ENCODE measurements around the gene AK4.

Gene AK4

DNA sequence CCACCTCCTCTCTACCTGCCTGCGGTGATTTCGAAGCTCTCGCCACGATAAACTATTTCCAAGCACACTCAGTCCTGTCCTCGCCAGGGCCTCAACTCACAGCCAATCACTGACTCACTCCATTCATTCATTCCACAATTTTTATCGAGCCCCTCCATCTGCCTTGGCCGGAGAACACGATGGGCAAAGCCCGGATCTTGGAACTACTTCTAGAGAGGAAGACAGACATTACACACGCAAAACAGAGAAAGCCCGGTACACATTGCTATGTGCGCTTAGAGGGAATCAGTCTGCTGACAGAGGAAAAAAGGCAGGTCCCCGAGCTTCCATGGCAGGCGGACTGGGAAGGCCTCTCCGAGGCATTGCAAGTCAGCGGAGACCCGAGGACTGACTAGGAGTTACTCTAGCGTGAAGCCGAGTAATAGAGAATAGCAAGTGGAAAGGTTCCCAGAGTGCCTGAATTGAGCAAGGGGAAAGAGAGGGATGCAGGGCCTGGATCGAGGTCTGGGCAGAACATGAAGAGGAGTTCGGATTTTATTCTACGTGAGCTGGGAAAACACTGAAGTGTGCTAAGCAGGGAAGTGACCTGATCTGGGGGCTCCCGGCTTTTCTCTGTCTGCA, 107.1 kb downstream of the AK4 start:
- DNase-seq: no peak

DNA sequence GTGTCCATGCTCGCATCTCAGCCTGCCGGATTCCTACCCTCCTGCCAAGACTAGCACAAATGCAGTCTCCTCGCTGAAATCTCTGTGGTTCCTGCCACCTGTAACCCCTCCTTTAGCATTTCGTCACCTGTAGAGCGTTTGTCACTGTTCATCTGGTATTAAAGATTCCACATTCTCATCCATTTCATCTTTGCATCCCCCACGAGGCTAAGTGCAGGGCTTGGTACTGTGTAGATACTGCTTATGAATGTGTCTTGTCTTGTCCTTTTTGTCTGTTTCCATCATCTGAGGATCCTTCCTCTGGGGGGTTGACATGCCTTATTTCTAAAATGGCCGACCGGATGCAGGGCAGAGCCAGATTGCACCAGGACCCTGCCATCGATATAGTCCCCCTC, 107.7 kb downstream of the AK4 start:
- no peak for DNase-seq

DNA sequence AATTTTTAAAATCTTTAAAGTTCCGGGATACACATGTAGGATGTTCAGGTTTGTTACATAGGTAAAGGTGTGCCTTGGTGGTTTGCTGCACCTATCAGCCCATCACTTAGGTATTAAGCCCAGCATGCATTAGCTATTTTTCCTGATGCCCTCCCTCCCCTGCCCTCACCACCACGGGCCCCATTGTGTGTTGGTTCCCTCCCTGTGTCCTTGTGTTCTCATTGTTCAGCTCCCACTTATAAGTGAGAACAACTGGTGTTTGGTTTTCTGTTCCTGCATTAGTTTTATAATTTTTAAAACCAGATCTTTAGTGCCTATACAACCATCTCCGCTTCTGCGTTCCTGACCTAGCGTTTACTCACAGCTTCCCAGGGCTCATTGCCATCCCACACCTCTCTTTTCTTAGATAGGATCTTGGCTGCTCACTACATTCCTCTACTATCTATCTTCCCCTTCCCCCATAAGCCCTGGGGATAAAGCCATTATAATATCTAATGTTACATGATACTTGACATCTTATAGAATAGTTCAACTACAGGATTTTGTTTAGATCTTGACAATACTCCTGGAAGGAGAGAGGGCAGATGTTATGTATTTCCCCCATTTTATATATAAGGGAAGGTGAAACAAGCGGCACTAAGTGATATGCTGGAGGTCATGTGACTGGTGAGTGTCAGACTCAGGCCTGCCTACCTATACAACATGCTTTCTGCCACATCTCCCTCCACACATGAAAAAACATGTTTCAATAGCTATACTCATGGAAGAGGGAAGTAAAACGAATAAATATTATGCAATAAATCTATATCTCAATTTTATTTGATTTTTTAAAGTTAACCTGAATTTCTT, 109.1 kb downstream of the AK4 start:
- no peak for DNase-seq

DNA sequence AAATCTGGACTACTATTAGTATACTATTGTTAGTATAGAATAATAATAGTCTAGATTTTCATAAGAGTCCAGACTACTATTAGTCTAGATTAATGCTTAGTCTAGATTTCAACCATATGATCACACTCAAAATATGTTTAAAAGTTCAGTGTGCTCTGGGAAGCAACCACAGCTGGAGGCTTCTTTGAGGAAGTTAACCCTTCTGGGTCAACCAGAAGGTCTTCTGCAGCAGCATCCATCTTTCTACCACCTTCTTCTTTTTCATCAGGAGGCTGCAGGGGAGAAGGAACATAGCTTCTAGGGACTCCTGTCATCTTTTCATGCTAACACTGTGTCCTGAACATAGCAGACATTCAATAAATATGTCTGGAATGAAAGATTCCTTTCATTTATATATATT, 110.1 kb downstream of the AK4 start:
- DNase-seq: no peak

DNA sequence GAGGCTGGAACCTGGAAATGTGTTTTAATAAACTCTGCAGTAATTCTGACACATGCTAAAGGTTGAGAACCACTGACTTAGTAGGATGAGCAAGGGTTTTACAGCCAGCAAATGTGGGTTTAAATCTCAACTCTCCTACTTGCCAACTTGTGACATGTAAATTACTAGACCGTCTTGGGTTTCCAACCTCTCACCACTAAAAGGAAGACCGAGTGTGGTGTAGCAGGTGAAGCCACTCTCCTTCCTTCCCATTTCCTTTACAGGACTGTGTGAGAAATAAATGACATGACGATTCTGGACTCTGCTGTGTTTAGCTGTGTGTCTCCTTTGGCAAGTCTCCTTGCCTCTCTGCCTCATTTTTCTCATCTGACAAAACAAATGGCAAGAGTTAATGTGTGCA, 111.8 kb downstream of the AK4 start:
- DNase-seq: no peak

DNA sequence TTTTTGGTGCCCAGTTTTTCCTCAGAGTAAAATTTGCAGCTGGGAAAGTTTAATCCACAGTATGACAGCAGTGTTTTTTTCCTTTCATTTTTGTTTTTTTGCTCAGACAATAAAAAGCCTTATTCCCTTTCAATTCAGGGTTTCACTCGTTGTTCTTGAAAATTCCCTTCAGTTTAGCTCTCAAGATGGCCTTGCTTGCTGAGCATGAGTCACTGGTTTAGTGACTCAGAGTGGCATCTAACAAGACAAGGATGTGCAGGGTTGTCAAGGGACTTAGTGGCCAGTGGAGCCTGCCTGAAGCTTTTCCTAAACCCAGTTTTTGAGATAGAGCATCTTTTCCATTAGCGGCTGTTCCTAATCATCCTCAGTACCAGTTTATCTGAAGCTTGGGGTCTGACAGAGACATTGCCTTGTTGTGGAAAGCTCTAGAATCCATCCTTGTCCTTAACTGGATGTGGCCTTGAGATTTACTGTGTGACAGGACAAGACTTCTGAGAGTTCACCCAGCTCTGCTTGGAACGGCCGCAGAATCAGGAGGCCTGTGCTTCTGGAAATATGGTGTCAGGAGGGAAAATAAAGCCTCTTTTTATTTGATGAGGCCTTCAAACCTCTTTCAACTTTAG, 113.0 kb downstream of the AK4 start:
- DNase-seq: no peak

DNA sequence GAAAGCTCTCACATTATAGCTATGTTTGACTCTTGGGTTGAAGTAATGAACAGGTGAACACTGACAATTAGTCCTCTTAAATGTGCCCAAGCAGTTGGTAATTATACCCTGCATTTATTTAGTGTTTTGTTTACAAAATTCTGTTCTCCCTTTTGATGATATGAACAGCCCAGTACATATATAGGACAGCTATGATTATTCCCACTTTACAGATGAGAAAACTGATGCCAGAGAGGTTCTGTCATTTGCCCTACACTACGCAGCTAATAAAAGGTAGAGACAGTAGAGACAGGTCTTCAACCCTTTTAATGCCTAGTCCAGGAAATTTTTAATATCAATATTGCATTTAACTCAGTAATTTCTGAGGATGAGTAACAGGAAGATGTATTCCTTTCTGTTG, 115.3 kb downstream of the AK4 start:
- DNase-seq: no peak

DNA sequence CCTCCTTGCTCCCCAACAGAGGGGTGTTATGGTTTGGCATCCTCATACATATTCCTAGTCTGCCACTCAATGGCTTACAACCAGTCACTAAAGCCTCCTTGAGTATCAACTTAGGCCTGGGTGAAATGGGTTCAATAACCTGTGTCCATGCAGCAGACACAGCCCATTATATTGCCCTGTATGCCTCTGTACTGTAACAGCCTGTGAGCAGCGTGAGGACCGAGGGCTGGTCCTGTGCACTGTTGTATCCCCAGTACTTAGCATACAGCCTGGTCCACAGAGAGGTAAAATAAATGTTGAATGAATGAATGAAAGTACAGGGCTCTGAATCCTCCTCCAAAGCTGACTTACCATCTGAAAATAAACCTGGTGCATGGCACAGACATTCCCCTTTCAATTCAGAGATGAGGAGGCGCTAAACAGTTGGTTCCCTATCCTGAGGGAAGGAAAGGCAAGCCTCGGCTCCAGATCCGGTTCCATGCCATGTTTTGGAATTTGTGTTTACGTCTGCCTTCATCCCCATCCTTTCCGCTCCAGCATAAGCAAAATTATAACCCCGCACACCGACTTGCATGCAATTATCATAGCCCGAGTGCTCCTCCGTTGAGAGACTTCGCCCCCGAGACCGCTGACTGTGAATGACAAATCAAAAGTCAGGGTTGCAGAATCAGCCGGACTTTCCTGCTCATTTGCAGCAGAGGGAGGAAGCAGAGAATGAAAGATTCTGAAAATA, 116.4 kb downstream of the AK4 start:
- no peak for DNase-seq

DNA sequence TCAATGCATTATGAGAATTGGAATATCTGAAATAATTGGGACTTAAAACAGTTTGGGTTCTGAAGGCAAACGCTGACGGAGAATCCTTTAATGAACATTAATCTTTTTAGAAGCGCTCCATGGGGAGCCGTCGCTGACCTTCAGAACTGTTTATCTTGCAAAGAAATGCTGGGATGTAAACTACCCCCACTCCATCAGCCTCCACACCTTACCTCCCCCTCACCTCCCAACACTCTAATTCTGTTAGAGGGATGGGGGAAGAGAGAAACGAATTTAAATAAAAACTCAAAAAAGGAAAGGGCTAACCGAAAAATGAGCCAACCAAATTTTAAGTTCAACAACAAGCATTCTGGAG, 117.3 kb downstream of the AK4 start:
- DNase-seq: no peak

DNA sequence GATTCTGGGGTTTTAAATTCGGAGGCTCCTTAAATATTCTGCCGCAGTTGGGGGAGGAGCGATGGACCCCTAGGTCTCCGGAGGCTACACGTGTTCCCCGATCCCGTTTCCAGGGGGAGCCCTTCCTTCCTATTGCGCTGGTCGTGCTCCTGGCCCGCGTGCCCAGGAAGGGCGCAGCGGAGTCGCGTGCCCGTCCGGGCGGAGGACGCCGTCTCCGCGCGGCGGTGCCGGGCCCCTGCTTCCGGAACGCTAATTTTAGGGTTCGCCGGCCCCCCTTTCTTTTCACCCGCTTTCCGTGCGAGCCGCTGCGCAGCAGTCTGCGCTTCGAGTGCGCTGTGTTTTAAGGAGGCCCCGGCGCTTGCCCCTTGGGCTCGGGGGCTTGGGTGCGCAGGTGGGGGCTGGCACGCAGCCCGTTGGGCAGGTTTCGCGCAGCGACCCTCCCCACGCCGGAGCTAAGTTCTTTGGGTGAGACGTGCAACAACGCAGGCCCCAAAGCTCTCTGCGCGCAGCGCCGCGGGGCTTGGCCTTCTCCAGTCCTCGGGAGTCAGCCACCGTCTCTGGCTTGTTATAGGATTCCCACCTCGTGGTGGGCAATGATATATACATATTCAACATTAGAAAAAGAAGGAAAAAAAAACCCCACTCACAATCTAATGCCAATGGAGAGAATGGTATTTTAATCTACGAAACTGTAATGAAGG, 117.8 kb downstream of the AK4 start:
- peak in 1 of 2 donors; percentile 45 for DNase-seq

DNA sequence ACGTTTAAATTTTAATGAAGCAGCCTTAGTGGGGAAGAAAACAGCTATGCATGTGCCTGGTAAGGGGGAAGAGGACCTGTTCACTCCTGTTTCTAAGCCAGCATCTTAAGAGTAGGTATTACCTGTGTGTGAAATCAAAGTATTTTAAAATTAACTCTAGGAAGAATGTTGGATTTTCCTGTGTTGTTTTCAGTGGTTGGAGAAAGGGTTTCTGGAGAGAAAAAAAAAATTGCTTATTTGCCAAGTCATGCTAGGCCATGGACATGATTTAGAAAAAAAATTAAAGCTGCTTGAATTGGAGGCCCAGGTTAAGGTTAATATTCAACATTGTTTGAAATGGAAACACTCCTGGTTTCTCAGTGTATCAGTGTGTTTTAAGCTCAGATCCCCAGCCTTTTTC, 118.5 kb downstream of the AK4 start:
- DNase-seq: no peak

DNA sequence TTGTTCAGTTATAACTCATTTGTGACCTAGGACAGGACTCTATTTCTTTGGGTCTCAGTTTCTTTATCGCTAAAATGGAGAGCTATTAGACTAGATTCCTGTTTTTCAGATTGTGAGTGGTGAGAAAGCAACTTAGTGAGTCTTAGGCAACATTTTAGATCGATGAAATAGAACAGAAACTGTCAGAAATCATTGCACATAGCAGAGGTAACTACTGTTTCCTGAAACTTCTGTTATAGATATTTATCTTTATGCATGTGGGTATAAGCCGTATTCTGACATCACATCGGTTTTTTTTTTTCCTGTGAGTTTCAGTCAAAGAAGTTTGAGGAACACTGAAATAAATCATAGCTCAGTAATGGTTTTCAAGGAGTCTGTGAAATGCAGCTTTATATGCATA, 119.3 kb downstream of the AK4 start:
- no peak for DNase-seq

DNA sequence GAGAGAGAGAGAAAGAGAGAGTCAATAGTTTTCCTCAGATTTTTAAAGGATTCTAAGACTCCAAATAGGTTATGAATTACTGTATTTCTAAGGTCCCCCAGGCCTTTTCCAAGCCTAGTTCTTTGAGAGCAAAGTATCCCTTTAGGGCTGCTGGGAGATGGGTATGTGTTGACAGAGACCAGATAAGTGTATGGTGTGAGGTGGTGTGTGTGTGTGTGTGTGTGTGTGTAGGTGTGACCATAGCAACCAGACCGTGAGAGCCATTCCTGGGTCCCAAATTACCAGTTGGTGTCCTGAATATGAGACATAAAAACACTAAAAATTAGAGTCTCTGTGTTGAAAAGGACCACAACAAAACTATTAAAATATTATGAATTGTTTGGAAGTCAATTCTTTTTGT, 119.7 kb downstream of the AK4 start:
- DNase-seq: no peak

DNA sequence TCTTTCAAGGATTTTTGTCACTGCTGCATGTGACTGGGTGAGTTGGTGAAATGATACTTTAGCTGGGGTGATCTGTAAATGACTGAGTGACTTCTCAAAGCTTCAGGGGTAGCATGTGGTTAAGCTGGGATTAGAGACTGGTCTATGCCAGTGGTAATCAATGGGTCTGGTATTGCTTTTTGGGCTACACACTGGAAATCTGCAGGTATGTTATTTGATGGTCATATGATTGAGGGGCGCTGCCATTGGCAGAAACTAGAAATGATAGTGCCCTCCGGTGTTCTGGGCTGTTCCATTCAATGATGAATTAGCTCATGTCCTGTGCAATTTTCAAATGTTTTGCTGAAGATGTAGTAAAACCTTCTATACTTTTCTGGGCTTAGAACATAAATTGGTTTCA, 121.6 kb downstream of the AK4 start:
- no peak for DNase-seq

DNA sequence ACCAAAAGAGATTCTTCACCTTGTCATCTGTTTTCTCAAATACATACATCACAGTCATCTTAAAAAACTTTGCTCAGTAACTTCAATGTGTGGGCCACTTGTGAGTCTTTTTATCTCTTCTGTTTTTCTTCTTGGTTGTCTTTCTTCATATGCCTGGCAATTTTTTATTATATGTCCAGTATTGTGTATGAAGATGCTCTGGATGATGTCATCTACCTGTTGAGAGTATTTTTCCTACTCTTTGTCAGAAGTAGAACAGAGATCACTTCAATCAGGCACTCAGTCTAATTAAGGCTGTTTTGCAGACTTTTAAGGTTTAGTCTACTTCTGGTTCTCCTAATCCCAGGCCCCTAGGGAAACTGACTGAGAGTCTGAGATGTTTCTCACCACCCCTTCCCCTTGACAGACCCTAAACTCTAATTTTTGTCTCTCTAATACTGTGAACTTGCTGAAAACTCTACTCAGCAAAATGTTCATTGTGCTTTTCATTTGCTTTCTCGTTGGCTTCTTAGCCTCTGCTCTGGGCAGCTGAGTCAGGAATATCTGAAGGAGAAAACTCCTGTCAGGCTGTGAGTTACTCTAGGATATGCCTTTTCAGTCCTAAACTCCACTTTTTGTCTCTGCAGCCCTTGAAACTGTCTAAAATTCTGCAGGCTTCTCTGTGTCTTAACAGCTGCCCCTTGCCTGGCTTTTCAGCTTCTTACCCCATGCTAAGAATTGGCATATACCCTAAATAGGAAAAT, 128.4 kb downstream of the AK4 start:
- no peak for DNase-seq

DNA sequence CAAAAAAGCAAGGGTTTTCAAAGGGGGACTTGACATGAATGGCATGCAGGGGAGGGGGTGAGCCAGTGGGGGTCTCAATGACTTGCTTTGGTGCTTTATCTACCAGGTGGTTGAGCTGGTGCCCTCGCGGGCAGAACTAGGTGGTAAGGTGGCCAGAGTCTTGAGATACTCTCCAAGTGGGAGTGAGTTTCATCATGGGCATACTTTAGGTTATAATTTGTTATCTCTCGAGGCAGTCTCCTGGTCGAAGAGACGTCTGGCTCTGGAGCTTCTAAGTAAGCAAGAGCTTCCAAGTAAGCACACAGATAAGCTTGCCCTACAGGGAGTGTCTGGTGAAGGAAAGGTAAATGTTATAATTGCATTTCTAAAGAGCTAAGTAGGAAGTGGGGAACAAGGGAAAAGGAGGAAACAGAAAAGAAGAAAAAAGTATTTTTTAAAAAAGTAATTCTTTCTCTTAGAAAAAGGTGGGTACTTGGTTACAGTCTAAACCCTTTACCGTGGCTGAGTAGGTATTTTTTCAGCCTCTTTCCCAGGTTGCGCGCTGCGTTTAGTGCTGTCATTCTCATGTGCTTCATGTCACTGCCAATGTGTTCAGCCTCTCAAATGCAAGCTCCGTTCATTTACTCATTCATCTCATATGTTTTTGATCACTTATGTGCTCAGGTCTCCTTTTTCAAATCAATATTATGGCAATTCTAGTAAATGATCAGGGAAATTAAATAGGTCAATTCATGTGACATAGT, 129.8 kb downstream of the AK4 start:
- no peak for DNase-seq

DNA sequence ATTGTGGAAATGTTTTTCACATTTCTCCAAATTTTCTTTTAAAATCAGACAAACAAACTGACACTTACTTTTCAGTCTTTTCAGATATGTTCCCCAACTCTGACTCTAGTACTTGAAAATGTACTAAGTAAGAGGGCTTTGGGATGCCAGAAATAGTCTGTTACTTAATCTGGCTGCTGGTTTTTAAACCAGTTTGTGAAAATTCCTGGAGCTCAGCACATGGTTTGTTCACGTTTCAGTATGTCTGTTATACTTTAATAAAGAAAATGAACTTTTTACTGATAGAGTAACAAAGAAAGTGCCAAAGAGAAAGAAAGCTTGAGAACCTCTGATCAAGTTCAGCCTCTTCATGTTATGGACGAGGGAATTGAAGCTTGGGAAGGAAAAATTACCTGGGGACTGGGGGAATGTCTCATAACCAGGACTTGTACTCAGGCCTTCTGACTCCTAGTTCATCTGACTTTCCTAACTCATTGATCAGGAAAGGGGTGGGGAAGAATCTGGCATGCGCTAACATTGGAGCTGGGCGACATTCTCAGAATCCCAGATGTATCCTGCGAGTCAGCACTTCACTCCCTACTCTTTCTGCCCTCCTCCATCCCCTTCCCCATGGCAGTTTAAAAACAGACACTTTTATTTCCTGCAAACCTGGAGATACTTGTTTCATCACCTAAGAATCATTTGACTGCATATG, 130.5 kb downstream of the AK4 start:
- no peak for DNase-seq

DNA sequence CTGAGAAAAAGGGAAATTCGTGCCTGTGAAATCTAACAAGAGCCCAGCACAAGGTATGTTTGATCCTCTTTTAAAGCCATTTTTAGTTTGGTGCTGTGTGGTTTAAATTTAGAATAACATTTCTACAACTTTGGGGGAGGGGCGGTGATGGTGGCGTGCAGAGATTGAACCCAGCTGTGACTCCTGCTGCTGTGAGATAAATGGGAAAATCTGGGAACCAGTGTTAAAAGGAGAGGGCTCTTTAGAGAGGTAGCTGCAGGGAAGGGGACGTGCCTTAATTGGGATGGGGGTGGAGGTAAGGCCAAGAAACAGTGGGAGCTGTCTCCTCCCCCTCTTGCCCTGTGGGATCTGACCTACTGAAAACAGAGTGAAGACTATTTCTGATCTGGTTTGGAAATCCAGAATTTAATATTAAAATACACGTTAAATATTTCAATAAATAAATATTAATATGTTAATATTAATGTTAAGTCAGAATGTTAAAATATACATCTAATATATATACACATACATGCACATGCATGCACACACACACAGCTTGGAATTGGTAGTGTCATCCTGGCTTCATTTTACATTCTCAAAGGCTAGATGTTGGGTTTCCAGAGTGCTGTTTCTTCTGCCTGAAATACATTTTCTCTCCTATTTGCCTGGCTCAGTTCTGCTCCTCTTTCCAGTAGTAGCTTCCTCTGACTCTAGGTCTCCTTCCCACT, 131.2 kb downstream of the AK4 start:
- no peak for DNase-seq

Data from CD4-positive, alpha-beta T cell treated with Interferon alpha-2 for 1 hour (primary cell).